ENCODE measurements around the gene ARHGAP35. TPM values are rescaled to one million over a fixed set of nuclear protein-coding genes. Genes with fewer than 3 reads are reported as not detected.

Gene ARHGAP35
- total RNA-seq, 1 experiment from 2014 or later = 81.7 TPM

DNA sequence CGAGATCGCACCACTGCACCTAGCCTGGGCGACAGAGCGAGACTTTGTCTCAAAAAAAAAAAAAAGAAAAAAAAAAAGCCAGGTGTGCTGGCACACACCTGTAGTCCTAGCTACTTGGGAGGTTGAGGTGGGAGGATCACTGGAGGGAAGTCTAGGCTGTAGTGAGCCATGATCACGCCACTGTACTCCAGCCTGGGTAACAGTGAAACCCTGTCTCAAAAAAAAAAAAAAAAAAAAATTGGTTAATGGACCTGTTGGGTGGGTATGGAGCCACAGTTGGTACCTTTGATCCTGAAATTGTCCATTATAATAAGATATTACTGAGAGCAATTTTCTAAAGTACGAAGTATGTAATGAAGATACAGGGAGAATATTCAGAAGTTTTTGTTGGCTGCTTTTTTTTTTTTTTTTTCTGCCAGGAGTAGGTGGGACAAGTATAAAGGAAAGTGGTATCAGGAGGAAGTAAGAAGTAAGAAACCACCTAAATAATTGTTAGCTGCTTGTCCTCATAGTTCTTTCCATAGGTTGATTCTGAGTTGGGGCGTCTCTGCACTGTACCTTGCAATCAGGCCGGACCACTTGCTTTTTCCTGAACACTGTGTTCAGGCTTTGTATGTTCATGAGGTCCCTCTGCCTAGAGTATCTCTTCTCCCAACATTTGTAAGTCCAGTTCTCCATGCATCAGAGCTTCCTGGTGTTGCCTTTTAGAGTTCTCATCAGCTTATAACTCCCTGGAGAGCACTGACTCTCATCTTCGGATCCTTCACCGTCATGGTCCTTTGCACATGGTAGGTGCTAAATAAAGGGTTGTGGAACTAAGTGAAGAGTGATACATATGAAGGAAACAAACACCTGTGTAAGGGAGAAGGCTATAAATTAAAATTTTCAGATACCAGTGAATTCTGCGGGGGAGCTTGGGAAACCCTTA is 31.7 kb downstream of the ARHGAP35 start:
- peaks cover 2% of the 10 kb centered on the region for H3K9me3 Mint-ChIP-seq (ENCODE audit: unreplicated experiment)
- peaks cover 38% of the 10 kb centered on the region for H3K4me1 Mint-ChIP-seq (ENCODE audit: low read depth, unreplicated experiment)
- Histone ChIP-seq H3K36me3 (ENCODE audit: control insufficient read depth, insufficient read depth, low read length) (no peaks in the 10 kb centered on the region), H3K9me3 (no peaks in the 10 kb centered on the region), H3K27me3 (replicated peaks; ENCODE audit: control insufficient read depth, insufficient read depth, low read length) (no peaks in the 10 kb centered on the region), H3K4me1 (peaks cover 42% of the 10 kb centered on the region), H3K4me3 (ENCODE audit: low read depth, low read length) (no peak overlapping the region)
- CTCF ChIA-PET = interaction anchor here (0.6 kb wide), 1 partner anchor 206 kb away, joined by 4 read pairs; no protein-coding TSS in a partner anchor
- DNase-seq = no peak
- intact Hi-C loops (cut with micrococcal nuclease; ENCODE audit: unreplicated experiment) = no loop called here
- peak overlapping the region; percentile 77 for H3K27ac Mint-ChIP-seq (ENCODE audit: unreplicated experiment)
- TF ChIP-seq CTCF (IDR thresholded peaks at IDR 0.05; ENCODE audit: insufficient read depth in 1 of 2, low read depth in 1 of 2, low read length in 1 of 2, severe bottlenecking in 1 of 2, unreplicated experiment in 1 of 2) = no peak
- no peak overlapping the region for H3K4me3 Mint-ChIP-seq (ENCODE audit: unreplicated experiment)
- peaks cover 35% of the 10 kb centered on the region for H3K36me3 Mint-ChIP-seq (ENCODE audit: insufficient read depth, unreplicated experiment)
- H3K27me3 Mint-ChIP-seq (ENCODE audit: insufficient read depth, unreplicated experiment) = no peaks in the 10 kb centered on the region
- POLR2A ChIA-PET = no interaction called here
- no TSS peak for BruUV-seq (replicated peaks)

DNA sequence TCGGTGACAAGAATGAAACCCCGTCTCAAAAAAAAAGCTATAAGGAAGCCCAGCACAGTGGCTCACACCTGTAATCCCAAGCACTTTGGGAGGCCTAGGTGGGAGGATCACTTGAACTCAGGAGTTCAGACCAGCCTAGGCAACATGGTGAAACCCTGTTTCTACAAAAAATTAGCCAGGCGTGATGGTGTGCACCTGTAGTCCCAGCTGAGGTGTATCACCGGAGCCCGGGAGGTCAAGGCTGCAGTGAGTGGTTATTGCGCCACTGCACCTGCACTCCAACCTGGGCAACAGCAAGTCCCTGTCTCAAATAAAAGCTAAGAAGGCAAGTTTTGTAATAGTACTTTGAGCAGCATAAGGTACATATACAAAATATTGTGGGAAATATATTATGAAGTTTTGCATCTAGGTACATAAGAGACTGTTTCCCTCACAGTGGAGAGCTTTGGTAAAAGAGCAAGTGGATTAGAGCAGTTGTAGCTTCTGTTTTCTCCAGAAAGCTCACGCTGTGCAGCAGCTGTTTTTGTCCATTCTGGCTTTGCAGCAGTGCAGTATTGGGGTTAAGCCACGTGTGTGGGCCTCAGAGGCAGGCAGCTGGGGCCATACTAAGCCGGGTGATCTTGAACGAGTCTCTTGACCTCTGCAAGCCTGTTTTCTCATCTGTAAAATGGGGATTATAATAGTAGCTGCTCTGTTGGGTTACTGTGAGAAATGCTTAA is 35.4 kb downstream of the ARHGAP35 start:
- H3K4me1 ChIP-seq = peaks cover 30% of the 10 kb centered on the region
- Mint-ChIP-seq H3K9me3 (ENCODE audit: unreplicated experiment) (no peaks in the 10 kb centered on the region), H3K36me3 (ENCODE audit: insufficient read depth, unreplicated experiment) (peaks cover 36% of the 10 kb centered on the region), H3K27ac (ENCODE audit: unreplicated experiment) (peak overlapping the region; percentile 0), H3K4me1 (ENCODE audit: low read depth, unreplicated experiment) (peaks cover 34% of the 10 kb centered on the region), H3K27me3 (ENCODE audit: insufficient read depth, unreplicated experiment) (no peaks in the 10 kb centered on the region), H3K4me3 (ENCODE audit: unreplicated experiment) (no peak overlapping the region)
- intact Hi-C loops (cut with micrococcal nuclease; ENCODE audit: unreplicated experiment) = no loop called here
- TF ChIP-seq CTCF (IDR thresholded peaks at IDR 0.05; ENCODE audit: insufficient read depth in 1 of 2, low read depth in 1 of 2, low read length in 1 of 2, severe bottlenecking in 1 of 2, unreplicated experiment in 1 of 2) = no peak
- H3K36me3 ChIP-seq (ENCODE audit: control insufficient read depth, insufficient read depth, low read length) = no peaks in the 10 kb centered on the region; the same call in none of the 2 replicates
- no TSS peak for BruUV-seq (replicated peaks)
- H3K9me3 ChIP-seq = no peaks in the 10 kb centered on the region
- DNase-seq = no peak
- no peak overlapping the region for H3K4me3 ChIP-seq (ENCODE audit: low read depth, low read length)
- H3K27me3 ChIP-seq (replicated peaks; ENCODE audit: control insufficient read depth, insufficient read depth, low read length) = no peaks in the 10 kb centered on the region
- ChIA-PET CTCF (no interaction called here), POLR2A (interaction anchor here (0.6 kb wide), 1 partner anchor 1114 kb away, joined by 9 read pairs; the partner anchor contains the start of gene DMPK)

DNA sequence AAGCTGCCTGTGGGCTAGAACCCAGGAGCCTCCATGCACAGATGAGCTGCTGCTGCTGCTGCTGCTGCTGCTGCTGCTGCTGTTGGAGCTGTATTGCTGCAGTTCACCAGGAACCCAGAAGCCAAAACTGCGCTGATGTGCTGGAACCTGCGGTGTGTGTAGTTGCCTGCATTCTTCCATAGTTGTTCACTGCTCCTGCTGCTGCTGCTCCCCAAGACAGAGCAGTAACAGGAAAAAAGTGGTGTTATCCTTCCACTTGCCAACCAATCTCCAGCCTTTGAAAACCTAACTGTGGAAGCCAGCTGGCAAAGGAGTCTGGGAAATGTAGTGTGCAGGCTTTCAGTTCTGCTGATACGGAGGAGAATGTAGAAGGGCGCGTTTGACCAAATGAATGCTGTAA is 37.9 kb downstream of the ARHGAP35 start:
- H3K4me3 Mint-ChIP-seq (ENCODE audit: unreplicated experiment) = no peak overlapping the region
- H3K9me3 Mint-ChIP-seq (ENCODE audit: unreplicated experiment) = no peaks in the 10 kb centered on the region
- no peak for DNase-seq
- CTCF ChIA-PET = interaction anchor here (0.7 kb wide), 1 partner anchor 27 kb away, joined by 3 read pairs; no protein-coding TSS in a partner anchor
- no TSS peak for BruUV-seq (replicated peaks)
- peaks cover 26% of the 10 kb centered on the region for H3K36me3 Mint-ChIP-seq (ENCODE audit: insufficient read depth, unreplicated experiment)
- no peak for TF ChIP-seq CTCF (IDR thresholded peaks at IDR 0.05; ENCODE audit: insufficient read depth in 1 of 2, low read depth in 1 of 2, low read length in 1 of 2, severe bottlenecking in 1 of 2, unreplicated experiment in 1 of 2)
- H3K4me3 ChIP-seq (ENCODE audit: low read depth, low read length) = no peak overlapping the region
- H3K27me3 Mint-ChIP-seq (ENCODE audit: insufficient read depth, unreplicated experiment) = no peaks in the 10 kb centered on the region
- H3K27me3 ChIP-seq (replicated peaks; ENCODE audit: control insufficient read depth, insufficient read depth, low read length) = no peaks in the 10 kb centered on the region
- no peaks in the 10 kb centered on the region for H3K9me3 ChIP-seq
- no peaks in the 10 kb centered on the region; the same call in none of the 2 replicates for H3K36me3 ChIP-seq (ENCODE audit: control insufficient read depth, insufficient read depth, low read length)
- peaks cover 43% of the 10 kb centered on the region for H3K4me1 Mint-ChIP-seq (ENCODE audit: low read depth, unreplicated experiment)
- intact Hi-C loops (cut with micrococcal nuclease; ENCODE audit: unreplicated experiment) = no loop called here
- peaks cover 38% of the 10 kb centered on the region for H3K4me1 ChIP-seq
- POLR2A ChIA-PET = no interaction called here
- H3K27ac Mint-ChIP-seq (ENCODE audit: unreplicated experiment) = peak overlapping the region; percentile 5
